Measurements from ENCODE around the gene RBMS1.

- TF ChIP-seq CTCF (IDR thresholded peaks at IDR 0.05; ENCODE audit: low read length) (no peak), EZH2phosphoT487 (IDR thresholded peaks at IDR 0.05; ENCODE audit: low read length) (no peak), EZH2 (optimal IDR thresholded peaks at IDR 0.05; ENCODE audit: low read depth, low read length) (no peak)
These were observed 153.9 kb downstream of the RBMS1 start for GRCh38 chr2:160339726-160340125.

Data from MM.1S (cell line).